Measurements from ENCODE around the gene ANXA4. TPM values are rescaled to one million over a fixed set of nuclear protein-coding genes. Genes with fewer than 3 reads are reported as not detected.
"Not testable (repeated sequence)": the region's sequence is repeated elsewhere in the genome, so short reads cannot be mapped to it uniquely, and the experiment has no call there.

Gene ANXA4
- polyA plus RNA-seq, 3 donors from 2014 or later = 80.8 to 86.1 (median 85.5) TPM

GRCh38 chr2:69798909-69799526 is 57.1 kb downstream of the ANXA4 start:
- peak in 2 of 3 donors; percentile 11 to 14 for DNase-seq
- Mint-ChIP-seq H3K4me3 (peak overlapping the region; percentile 80 to 86 (median 86)), H3K4me1 (peaks cover 41 to 52% of the 10 kb centered on the region in 2 donors), H3K27me3 (ENCODE audit: low read depth in 3 of 3) (peaks cover 0 to 2% (median 1%) of the 10 kb centered on the region in 3 donors), H3K36me3 (peaks cover 3 to 18% (median 8%) of the 10 kb centered on the region in 3 donors), H3K9me3 (no peaks in the 10 kb centered on the region), H3K27ac (peak overlapping the region; percentile 74 to 97 (median 90))

GRCh38 chr2:69801745-69802290 is 59.9 kb downstream of the ANXA4 start:
- peak overlapping the region in 2 of 6 donors; percentile 31 to 37 for H3K27ac Mint-ChIP-seq
- peaks cover 50 to 60% of the 10 kb centered on the region in 2 donors for H3K4me1 Mint-ChIP-seq
- peaks cover 0 to 2% (median 0%) of the 10 kb centered on the region in 3 donors for H3K27me3 Mint-ChIP-seq (ENCODE audit: low read depth in 3 of 3)
- peak overlapping the region in 1 of 5 donors; percentile 19 for H3K4me3 Mint-ChIP-seq
- H3K9me3 Mint-ChIP-seq = no peaks in the 10 kb centered on the region
- peaks cover 7 to 30% (median 20%) of the 10 kb centered on the region in 3 donors for H3K36me3 Mint-ChIP-seq
- DNase-seq = no peak

DNA sequence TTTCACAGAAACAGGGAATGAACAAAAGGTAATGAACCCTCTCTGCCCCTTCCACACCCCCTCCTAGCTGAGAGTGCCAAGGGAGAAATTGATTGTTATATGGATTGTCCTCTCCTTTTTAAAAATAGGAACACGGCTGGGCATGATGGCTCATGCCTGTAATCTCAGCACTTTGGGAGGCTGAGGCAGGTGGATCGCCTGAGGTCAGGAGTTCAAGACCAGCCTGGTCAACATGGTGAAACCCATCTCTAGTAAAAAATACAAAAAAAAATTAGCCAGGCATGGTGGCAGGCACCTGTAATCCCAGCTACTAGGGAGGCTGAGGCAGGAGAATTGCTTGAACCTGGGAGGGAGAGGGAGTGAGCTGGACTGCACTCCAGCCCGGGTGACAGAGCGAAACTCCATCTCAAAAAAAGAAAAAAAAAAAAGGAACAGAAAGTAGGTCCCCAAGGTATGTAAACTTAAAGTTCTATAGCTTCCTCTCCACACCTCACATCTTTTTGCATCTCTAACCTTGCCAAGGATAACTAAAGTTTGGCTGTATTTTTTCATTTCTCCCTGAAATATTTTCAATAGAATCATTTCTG is 60.9 kb downstream of the ANXA4 start:
- H3K9me3 Mint-ChIP-seq; H3K27me3 Mint-ChIP-seq (ENCODE audit: low read depth in 3 of 3); DNase-seq: not testable (repeated sequence)
- H3K4me1 Mint-ChIP-seq = peaks cover 46 to 55% of the 10 kb centered on the region in 2 donors
- peaks cover 8 to 31% (median 27%) of the 10 kb centered on the region in 3 donors for H3K36me3 Mint-ChIP-seq
- peak overlapping the region in 2 of 5 donors; percentile 54 to 61 for H3K4me3 Mint-ChIP-seq
- H3K27ac Mint-ChIP-seq = peak overlapping the region in 4 of 6 donors; percentile 1 to 68 (median 56)

GRCh38 chr2:69804416-69804815 is 62.5 kb downstream of the ANXA4 start:
- Mint-ChIP-seq H3K27me3 (ENCODE audit: low read depth in 3 of 3) (no peaks in the 10 kb centered on the region), H3K9me3 (no peaks in the 10 kb centered on the region), H3K36me3 (peaks cover 12 to 37% (median 32%) of the 10 kb centered on the region in 3 donors), H3K27ac (peak overlapping the region in 4 of 6 donors; percentile 24 to 69 (median 36)), H3K4me1 (peaks cover 30 to 39% of the 10 kb centered on the region in 2 donors), H3K4me3 (peak overlapping the region in 4 of 5 donors; percentile 21 to 60 (median 52))
- peak in 1 of 3 donors; percentile 3 for DNase-seq

DNA sequence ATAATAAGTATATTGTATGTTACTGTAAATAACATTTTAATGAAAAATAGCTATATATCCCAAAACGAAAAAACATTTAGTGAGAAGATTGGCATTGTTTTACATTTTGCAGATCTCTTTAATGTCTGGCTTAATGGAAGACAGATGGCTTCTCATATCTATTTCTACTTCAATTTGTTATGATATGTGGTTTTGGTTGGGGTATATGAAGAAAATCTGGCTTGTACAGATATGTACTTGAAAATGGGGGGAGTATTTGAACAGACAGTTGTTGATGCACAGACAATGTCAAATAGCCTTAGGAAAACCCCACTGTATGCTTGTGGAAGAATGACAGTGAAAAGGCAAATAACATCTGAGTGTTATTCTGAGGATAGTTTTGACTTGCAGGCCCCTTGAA is 64.0 kb downstream of the ANXA4 start:
- no peak for DNase-seq
- Mint-ChIP-seq H3K27me3 (ENCODE audit: low read depth in 3 of 3) (no peaks in the 10 kb centered on the region), H3K4me1 (peaks cover 21 to 28% of the 10 kb centered on the region in 2 donors), H3K36me3 (peaks cover 18 to 40% (median 38%) of the 10 kb centered on the region in 3 donors), H3K27ac (no peak overlapping the region), H3K4me3 (no peak overlapping the region), H3K9me3 (no peaks in the 10 kb centered on the region)

DNA sequence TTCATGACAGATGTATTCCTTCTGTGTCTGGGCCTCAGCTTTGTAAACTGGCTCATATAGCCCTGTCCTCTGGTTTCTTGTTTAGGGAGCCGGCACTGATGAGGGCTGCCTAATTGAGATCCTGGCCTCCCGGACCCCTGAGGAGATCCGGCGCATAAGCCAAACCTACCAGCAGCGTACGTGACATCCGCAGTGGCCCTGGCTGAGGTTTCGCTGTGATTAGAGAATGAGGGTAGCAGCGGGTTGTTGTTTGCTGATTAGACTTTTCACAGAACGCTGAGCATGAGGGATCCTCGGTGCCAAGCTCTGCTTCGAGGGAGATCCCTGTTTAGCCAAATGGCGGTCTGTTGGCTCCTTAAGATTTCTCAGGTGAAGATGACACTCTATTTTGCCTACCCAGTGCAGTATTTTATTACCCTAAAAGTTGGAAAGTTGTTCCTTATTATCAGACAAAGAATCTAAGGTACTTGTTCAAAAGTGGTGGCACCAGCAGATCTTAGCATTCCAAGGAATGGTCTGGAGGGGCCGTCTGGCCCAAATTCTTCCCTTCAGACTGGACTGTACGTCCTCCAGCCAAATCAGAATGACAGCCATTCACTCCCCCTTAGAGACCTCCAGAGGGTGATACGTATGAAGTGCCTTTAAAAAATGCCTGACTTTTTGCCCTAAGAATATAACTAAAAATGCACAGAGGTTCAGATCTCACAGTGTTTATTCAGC is 66.0 kb downstream of the ANXA4 start:
- no peaks in the 10 kb centered on the region for H3K9me3 Mint-ChIP-seq
- H3K36me3 Mint-ChIP-seq = peaks cover 29 to 51% (median 46%) of the 10 kb centered on the region in 3 donors
- no peak overlapping the region for H3K4me3 Mint-ChIP-seq
- H3K4me1 Mint-ChIP-seq = peaks cover 17 to 19% of the 10 kb centered on the region in 2 donors
- no peaks in the 10 kb centered on the region for H3K27me3 Mint-ChIP-seq (ENCODE audit: low read depth in 3 of 3)
- DNase-seq = no peak
- no peak overlapping the region for H3K27ac Mint-ChIP-seq

DNA sequence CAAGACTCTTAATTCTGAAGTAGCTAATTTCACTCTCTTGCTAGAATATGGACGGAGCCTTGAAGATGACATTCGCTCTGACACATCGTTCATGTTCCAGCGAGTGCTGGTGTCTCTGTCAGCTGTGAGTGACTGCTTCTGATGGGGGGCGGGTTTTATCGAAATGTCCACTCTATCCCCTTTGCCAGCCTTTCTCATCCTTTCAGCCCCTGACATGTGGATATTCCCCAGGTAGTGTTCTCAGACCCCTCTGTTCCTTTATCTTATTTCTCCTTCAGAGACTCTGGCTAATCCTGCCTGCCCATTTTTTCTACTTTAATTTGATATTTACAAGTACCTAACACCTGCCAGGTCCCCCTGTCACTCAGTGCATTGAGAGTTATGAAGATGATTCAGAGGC is 68.6 kb downstream of the ANXA4 start:
- H3K27ac Mint-ChIP-seq = peak overlapping the region in 1 of 6 donors; percentile 37
- H3K9me3 Mint-ChIP-seq = no peaks in the 10 kb centered on the region
- no peak for DNase-seq
- peaks cover 29 to 46% (median 40%) of the 10 kb centered on the region in 3 donors for H3K36me3 Mint-ChIP-seq
- H3K4me1 Mint-ChIP-seq = no peaks in the 10 kb centered on the region
- H3K27me3 Mint-ChIP-seq (ENCODE audit: low read depth in 3 of 3) = no peaks in the 10 kb centered on the region
- H3K4me3 Mint-ChIP-seq = no peak overlapping the region

GRCh38 chr2:69811018-69811417 is 69.1 kb downstream of the ANXA4 start:
- H3K27me3 Mint-ChIP-seq (ENCODE audit: low read depth in 3 of 3) = no peaks in the 10 kb centered on the region
- DNase-seq = no peak
- H3K9me3 Mint-ChIP-seq = no peaks in the 10 kb centered on the region
- H3K36me3 Mint-ChIP-seq = peaks cover 29 to 43% (median 40%) of the 10 kb centered on the region in 3 donors
- H3K4me1 Mint-ChIP-seq = no peaks in the 10 kb centered on the region
- no peak overlapping the region for H3K27ac Mint-ChIP-seq
- H3K4me3 Mint-ChIP-seq = no peak overlapping the region

GRCh38 chr2:69811591-69811990 is 69.7 kb downstream of the ANXA4 start:
- peak overlapping the region in 1 of 6 donors; percentile 18 for H3K27ac Mint-ChIP-seq
- H3K9me3 Mint-ChIP-seq = no peaks in the 10 kb centered on the region
- no peak overlapping the region for H3K4me3 Mint-ChIP-seq
- H3K27me3 Mint-ChIP-seq (ENCODE audit: low read depth in 3 of 3) = no peaks in the 10 kb centered on the region
- H3K4me1 Mint-ChIP-seq = peaks cover 1 to 4% of the 10 kb centered on the region in 2 donors
- H3K36me3 Mint-ChIP-seq = peaks cover 25 to 39% (median 37%) of the 10 kb centered on the region in 3 donors
- no peak for DNase-seq

GRCh38 chr2:69815717-69816116 is 73.8 kb downstream of the ANXA4 start:
- H3K27ac Mint-ChIP-seq = no peak overlapping the region

GRCh38 chr2:69816923-69817542 is 75.1 kb downstream of the ANXA4 start:
- H3K27ac Mint-ChIP-seq = no peak overlapping the region
- peak; percentile 76 to 81 (median 77) for DNase-seq
- H3K36me3 Mint-ChIP-seq = peaks cover 19 to 41% (median 27%) of the 10 kb centered on the region in 3 donors
- H3K4me3 Mint-ChIP-seq = no peak overlapping the region
- H3K27me3 Mint-ChIP-seq (ENCODE audit: low read depth in 3 of 3) = no peaks in the 10 kb centered on the region
- H3K9me3 Mint-ChIP-seq = no peaks in the 10 kb centered on the region
- peaks cover 4 to 11% of the 10 kb centered on the region in 2 donors for H3K4me1 Mint-ChIP-seq

More at GRCh38 chr2:69815717-69816116, 73.8 kb downstream of the ANXA4 start:
- DNase-seq = no peak
- H3K4me3 Mint-ChIP-seq = no peak overlapping the region
- no peaks in the 10 kb centered on the region for H3K27me3 Mint-ChIP-seq (ENCODE audit: low read depth in 3 of 3)
- no peaks in the 10 kb centered on the region for H3K9me3 Mint-ChIP-seq
- H3K4me1 Mint-ChIP-seq = peaks cover 4 to 11% of the 10 kb centered on the region in 2 donors
- H3K36me3 Mint-ChIP-seq = peaks cover 25 to 46% (median 28%) of the 10 kb centered on the region in 3 donors

- Mint-ChIP-seq H3K9me3 (no peaks in the 10 kb centered on the region), H3K4me3 (no peak overlapping the region), H3K27me3 (ENCODE audit: low read depth in 3 of 3) (no peaks in the 10 kb centered on the region), H3K4me1 (peaks cover 4 to 11% of the 10 kb centered on the region in 2 donors), H3K27ac (peak overlapping the region in 1 of 6 donors; percentile 15), H3K36me3 (peaks cover 17 to 37% (median 20%) of the 10 kb centered on the region in 3 donors)
- DNase-seq = no peak
These were observed 76.0 kb downstream of the ANXA4 start for GRCh38 chr2:69817729-69818501.

Data from immature natural killer cell (primary cell).